ENCODE results near the gene CUEDC2. TPM values are rescaled to one million over a fixed set of nuclear protein-coding genes. Genes with fewer than 3 reads are reported as not detected.

CUEDC2 gene
- total RNA-seq, 1 donor = 51.0 TPM

GRCh38 chr10:102444851-102445250 is 12.5 kb upstream of the CUEDC2 start:
- H3K4me3 ChIP-seq (ENCODE audit: low read depth, low read length) = no peak overlapping the region
- DNase-seq (ENCODE audit: low read depth) = no peak
- TF ChIP-seq CTCF (IDR thresholded peaks at IDR 0.05; ENCODE audit: insufficient read depth, low read depth, low read length) = no peak

- no peak overlapping the region for H3K4me3 ChIP-seq (ENCODE audit: low read depth, low read length)
- DNase-seq (ENCODE audit: low read depth) = no peak
- no peak for TF ChIP-seq CTCF (IDR thresholded peaks at IDR 0.05; ENCODE audit: insufficient read depth, low read depth, low read length)
Observed at GRCh38 chr10:102438374-102438773, 6.0 kb upstream of the CUEDC2 start.

- TF ChIP-seq CTCF (IDR thresholded peaks at IDR 0.05; ENCODE audit: insufficient read depth, low read depth, low read length) = no peak
- DNase-seq (ENCODE audit: low read depth) = no peak
- no peak overlapping the region for H3K4me3 ChIP-seq (ENCODE audit: low read depth, low read length)
Observed at GRCh38 chr10:102437515-102437914, 5.1 kb upstream of the CUEDC2 start.

GRCh38 chr10:102436312-102436711 is 3.9 kb upstream of the CUEDC2 start:
- H3K4me3 ChIP-seq (ENCODE audit: low read depth, low read length) = no peak overlapping the region
- TF ChIP-seq CTCF (IDR thresholded peaks at IDR 0.05; ENCODE audit: insufficient read depth, low read depth, low read length) = no peak
- no peak for DNase-seq (ENCODE audit: low read depth)

- TF ChIP-seq CTCF (IDR thresholded peaks at IDR 0.05; ENCODE audit: insufficient read depth, low read depth, low read length) = no peak
- peak overlapping the region; percentile 40 for H3K4me3 ChIP-seq (ENCODE audit: low read depth, low read length)
- no peak for DNase-seq (ENCODE audit: low read depth)
Observed at GRCh38 chr10:102435529-102436233, 3.3 kb upstream of the CUEDC2 start.

- no peak overlapping the region for H3K4me3 ChIP-seq (ENCODE audit: low read depth, low read length)
- no peak for TF ChIP-seq CTCF (IDR thresholded peaks at IDR 0.05; ENCODE audit: insufficient read depth, low read depth, low read length)
- no peak for DNase-seq (ENCODE audit: low read depth)
Observed at GRCh38 chr10:102435133-102435497, 2.7 kb upstream of the CUEDC2 start.
